OCI-LY1 (cell line): Measurements from ENCODE around the gene PPM1E.

Experiments
- CTCF ChIP-seq: fragments of 200-600 bp; sonication (generic), shearing (Covaris generic); IDR thresholded peaks from 2 replicates; pipeline ENCODE4 v1.5.1; 2017; ENCODE audit warnings: mild to moderate bottlenecking, antibody characterized with exemption, low read length, moderate library complexity, mixed read lengths
- EZH2 ChIP-seq: fragments of 200-600 bp; sonication (generic), shearing (Covaris generic); IDR thresholded peaks from 2 replicates; pipeline ENCODE4 v1.8.0; 2017; ENCODE audit warnings: borderline replicate concordance, mixed run types, mild to moderate bottlenecking, antibody characterized with exemption, low read length, moderate library complexity, mixed read lengths

- TF ChIP-seq CTCF = no peak
- no peak for TF ChIP-seq EZH2
Observed at GRCh38 chr17:58873926-58874325, 118.3 kb downstream of the PPM1E start.
